Measurements from ENCODE around the gene NPAS3. TPM values are rescaled to one million over a fixed set of nuclear protein-coding genes. Genes with fewer than 3 reads are reported as not detected.

The NPAS3 gene
- total RNA-seq, 1 donor from 2014 or later: 2.4 TPM

DNA sequence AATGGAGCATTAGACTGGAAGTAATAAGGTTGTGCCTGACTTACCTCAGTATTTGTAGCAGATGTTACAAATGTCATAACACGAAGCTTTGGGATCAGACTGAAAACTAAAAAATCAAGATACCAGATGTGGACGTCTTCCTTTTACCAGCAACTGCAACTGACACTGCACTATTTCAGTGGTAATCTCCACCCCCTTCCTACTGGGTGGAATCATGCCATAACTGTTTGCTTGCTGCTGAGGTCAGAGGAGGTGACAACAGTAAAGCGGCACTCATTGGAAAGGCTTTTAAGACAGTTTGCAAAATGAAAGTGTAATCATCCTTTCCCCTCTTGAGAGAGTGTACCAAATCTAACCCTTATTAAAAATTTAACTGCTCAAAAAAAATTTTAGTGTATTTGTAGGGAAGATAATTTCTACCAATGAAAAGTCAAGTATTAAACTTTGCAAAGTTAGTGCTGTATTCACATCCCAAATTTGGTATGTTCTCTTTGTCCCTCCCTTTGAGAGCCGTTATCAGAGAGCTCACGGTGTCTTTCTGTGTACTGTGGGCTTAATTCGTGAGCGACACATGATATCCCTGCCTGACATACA is 420.7 kb downstream of the NPAS3 start:
- no peaks in the 10 kb centered on the region for H3K27me3 Mint-ChIP-seq (ENCODE audit: unreplicated experiment)
- TF ChIP-seq, protein P1, sequence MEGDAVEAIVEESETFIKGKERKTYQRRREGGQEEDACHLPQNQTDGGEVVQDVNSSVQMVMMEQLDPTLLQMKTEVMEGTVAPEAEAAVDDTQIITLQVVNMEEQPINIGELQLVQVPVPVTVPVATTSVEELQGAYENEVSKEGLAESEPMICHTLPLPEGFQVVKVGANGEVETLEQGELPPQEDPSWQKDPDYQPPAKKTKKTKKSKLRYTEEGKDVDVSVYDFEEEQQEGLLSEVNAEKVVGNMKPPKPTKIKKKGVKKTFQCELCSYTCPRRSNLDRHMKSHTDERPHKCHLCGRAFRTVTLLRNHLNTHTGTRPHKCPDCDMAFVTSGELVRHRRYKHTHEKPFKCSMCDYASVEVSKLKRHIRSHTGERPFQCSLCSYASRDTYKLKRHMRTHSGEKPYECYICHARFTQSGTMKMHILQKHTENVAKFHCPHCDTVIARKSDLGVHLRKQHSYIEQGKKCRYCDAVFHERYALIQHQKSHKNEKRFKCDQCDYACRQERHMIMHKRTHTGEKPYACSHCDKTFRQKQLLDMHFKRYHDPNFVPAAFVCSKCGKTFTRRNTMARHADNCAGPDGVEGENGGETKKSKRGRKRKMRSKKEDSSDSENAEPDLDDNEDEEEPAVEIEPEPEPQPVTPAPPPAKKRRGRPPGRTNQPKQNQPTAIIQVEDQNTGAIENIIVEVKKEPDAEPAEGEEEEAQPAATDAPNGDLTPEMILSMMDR (IDR thresholded peaks at IDR 0.05; ENCODE audit: partially characterized antibody, unreplicated experiment): no peak

GRCh38 chr14:33362934-33363333 is 424.3 kb downstream of the NPAS3 start:
- peak; percentile 19 for DNase-seq
- TF ChIP-seq, protein P1 (IDR thresholded peaks at IDR 0.05; ENCODE audit: partially characterized antibody, unreplicated experiment): no peak

More for the DNA sequence above, 420.7 kb downstream of the NPAS3 start:
- Mint-ChIP-seq H3K9me3 (ENCODE audit: unreplicated experiment) (no peaks in the 10 kb centered on the region), H3K27ac (ENCODE audit: unreplicated experiment) (no peak overlapping the region), H3K4me1 (ENCODE audit: low read depth, unreplicated experiment) (peaks cover 13% of the 10 kb centered on the region), H3K36me3 (ENCODE audit: unreplicated experiment) (no peaks in the 10 kb centered on the region), H3K4me3 (ENCODE audit: unreplicated experiment) (no peak overlapping the region)
- no peak for DNase-seq

GRCh38 chr14:33363682-33364081 is 425.0 kb downstream of the NPAS3 start:
- Mint-ChIP-seq H3K4me3 (ENCODE audit: unreplicated experiment) (no peak overlapping the region), H3K36me3 (ENCODE audit: unreplicated experiment) (no peaks in the 10 kb centered on the region), H3K9me3 (ENCODE audit: unreplicated experiment) (no peaks in the 10 kb centered on the region), H3K27me3 (ENCODE audit: unreplicated experiment) (no peaks in the 10 kb centered on the region), H3K27ac (ENCODE audit: unreplicated experiment) (no peak overlapping the region), H3K4me1 (ENCODE audit: low read depth, unreplicated experiment) (peaks cover 14% of the 10 kb centered on the region)
- no peak for DNase-seq
- TF ChIP-seq, protein P1 (IDR thresholded peaks at IDR 0.05; ENCODE audit: partially characterized antibody, unreplicated experiment): no peak

More at GRCh38 chr14:33362934-33363333, 424.3 kb downstream of the NPAS3 start:
- Mint-ChIP-seq H3K9me3 (ENCODE audit: unreplicated experiment) (no peaks in the 10 kb centered on the region), H3K4me1 (ENCODE audit: low read depth, unreplicated experiment) (peaks cover 14% of the 10 kb centered on the region), H3K4me3 (ENCODE audit: unreplicated experiment) (no peak overlapping the region), H3K27ac (ENCODE audit: unreplicated experiment) (no peak overlapping the region), H3K27me3 (ENCODE audit: unreplicated experiment) (no peaks in the 10 kb centered on the region), H3K36me3 (ENCODE audit: unreplicated experiment) (no peaks in the 10 kb centered on the region)

- TF ChIP-seq, protein P1 (IDR thresholded peaks at IDR 0.05; ENCODE audit: partially characterized antibody, unreplicated experiment): no peak
- H3K9me3 Mint-ChIP-seq (ENCODE audit: unreplicated experiment): no peaks in the 10 kb centered on the region
- DNase-seq: peak; percentile 17
- no peaks in the 10 kb centered on the region for H3K36me3 Mint-ChIP-seq (ENCODE audit: unreplicated experiment)
- H3K27me3 Mint-ChIP-seq (ENCODE audit: unreplicated experiment): no peaks in the 10 kb centered on the region
- no peak overlapping the region for H3K4me3 Mint-ChIP-seq (ENCODE audit: unreplicated experiment)
- no peak overlapping the region for H3K27ac Mint-ChIP-seq (ENCODE audit: unreplicated experiment)
- H3K4me1 Mint-ChIP-seq (ENCODE audit: low read depth, unreplicated experiment): peaks cover 14% of the 10 kb centered on the region
Observed at GRCh38 chr14:33364466-33364865, 425.8 kb downstream of the NPAS3 start.

DNA sequence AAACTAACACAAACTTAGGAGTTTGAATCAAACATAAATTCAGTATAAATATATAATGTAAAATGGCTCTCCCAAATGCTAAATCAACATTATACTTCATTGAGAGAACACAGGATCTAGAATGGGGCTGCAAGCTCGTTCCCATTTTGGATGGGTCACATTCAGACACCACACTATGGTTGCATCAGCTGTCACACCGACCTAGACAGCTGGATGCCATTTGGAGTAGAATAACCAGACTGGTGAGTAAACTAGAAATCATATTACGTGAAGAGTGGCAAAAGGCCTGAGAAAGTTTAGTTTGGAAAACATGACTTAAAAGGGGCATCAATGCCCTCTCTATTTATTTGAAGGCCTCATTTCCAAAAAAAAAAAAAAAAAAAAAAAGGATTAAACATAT is 430.4 kb downstream of the NPAS3 start:
- Mint-ChIP-seq H3K27ac (ENCODE audit: unreplicated experiment) (no peak overlapping the region), H3K4me3 (ENCODE audit: unreplicated experiment) (no peak overlapping the region), H3K4me1 (ENCODE audit: low read depth, unreplicated experiment) (peaks cover 4% of the 10 kb centered on the region), H3K36me3 (ENCODE audit: unreplicated experiment) (no peaks in the 10 kb centered on the region), H3K9me3 (ENCODE audit: unreplicated experiment) (no peaks in the 10 kb centered on the region), H3K27me3 (ENCODE audit: unreplicated experiment) (no peaks in the 10 kb centered on the region)
- no peak for DNase-seq
- TF ChIP-seq, protein P1 (IDR thresholded peaks at IDR 0.05; ENCODE audit: partially characterized antibody, unreplicated experiment): no peak

Measured in glutamatergic neuron (in vitro differentiated cells).